Esophagus squamous epithelium (tissue), 4 donors: ENCODE measurements around the gene FOXP1.

Experiments
- CTCF ChIP-seq, 6 experiments: fragments of 450-650 bp in 4 of 6; fragments of 200-600 bp in 2 of 6; sonication (generic) in 2 of 6; IDR thresholded peaks; one replicate each; pipeline ENCODE4 v1.5.1; 2016 to 2019; ENCODE audit warnings: antibody characterized with exemption in 6 of 6, mild to moderate bottlenecking in 4 of 6, moderate library complexity in 4 of 6
- POLR2A ChIP-seq, 4 donors: fragments of 450-650 bp; IDR thresholded peaks; one replicate each; pipeline ENCODE4 v1.6.1; 2017; ENCODE audit warnings: antibody characterized with exemption in 4 of 4, mild to moderate bottlenecking in 4 of 4, moderate library complexity in 3 of 4

DNA sequence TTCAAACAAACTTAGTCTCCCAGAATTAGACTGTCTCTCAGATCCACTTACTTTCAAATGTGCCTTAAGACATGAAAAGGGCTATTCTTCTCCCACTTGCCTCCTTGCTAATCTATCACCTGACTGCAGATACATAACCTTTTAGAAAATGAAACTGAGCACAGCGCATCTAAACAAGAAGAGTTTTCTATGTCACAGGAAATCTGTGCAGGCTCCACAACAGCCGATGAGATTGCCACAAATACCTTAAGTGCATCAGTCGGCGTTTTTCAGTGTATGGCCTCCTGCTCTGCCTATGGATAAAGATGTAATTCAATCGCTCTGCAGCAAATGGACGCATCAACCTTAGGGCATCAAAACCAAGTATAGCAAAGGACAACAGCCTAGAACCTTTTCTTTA is 544.2 kb downstream of the FOXP1 start:
- no peak for TF ChIP-seq CTCF (IDR thresholded peaks at IDR 0.05)
- TF ChIP-seq POLR2A (IDR thresholded peaks at IDR 0.05), result no peak
